ENCODE measurements around the gene C18orf54.

Gene C18orf54

DNA sequence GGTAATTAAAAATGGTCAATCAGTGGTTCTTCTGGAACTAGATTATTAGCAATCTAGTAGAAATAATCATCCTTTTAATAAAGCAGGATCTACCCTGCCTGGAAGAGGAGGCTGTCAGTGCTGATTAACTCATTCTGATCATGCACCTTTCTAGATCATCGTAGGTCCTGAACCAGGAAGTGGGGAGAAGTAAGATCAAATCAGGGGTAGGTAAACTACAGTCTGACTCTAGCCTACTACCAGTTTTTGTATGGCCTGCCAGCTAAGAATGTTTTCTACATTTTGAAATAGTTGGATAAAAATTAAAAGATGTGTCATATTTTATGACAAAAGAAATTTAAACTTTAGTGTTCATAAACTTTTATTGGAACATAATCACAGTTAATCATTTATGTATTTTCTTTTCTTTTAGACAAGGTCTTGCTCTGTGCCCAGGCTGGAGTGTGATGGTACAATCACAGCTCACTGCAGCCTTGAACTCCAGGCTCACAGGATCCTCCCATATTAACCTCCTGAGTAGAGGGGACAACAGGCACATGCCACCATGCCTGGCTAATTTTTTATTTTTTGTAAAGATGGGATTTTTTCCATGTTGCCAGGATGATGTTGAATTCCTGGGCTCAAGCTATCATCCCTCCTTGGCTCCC, 36.1 kb downstream of the C18orf54 start:
- no peak overlapping the region for H3K27ac ChIP-seq (ENCODE audit: low read depth, low read length)
- no peaks in the 10 kb centered on the region for H4K20me1 ChIP-seq (ENCODE audit: control insufficient read depth, insufficient read depth, low read depth, low read length)
- no peaks in the 10 kb centered on the region for H3F3A ChIP-seq (ENCODE audit: control insufficient read depth, insufficient read depth)
- TF ChIP-seq CTCF (IDR thresholded peaks at IDR 0.05; ENCODE audit: low read depth, low read length, poor library complexity, severe bottlenecking) (no peak), EZH2phosphoT487 (IDR thresholded peaks at IDR 0.05; ENCODE audit: borderline replicate concordance, low read length) (no peak)
- H3K9me3 ChIP-seq (ENCODE audit: control insufficient read depth, insufficient read depth, low read length): no peaks in the 10 kb centered on the region
- H3K4me3 ChIP-seq (ENCODE audit: low read length): no peak overlapping the region
- H3K4me1 ChIP-seq (ENCODE audit: control insufficient read depth, low read length): no peaks in the 10 kb centered on the region
- H3K36me3 ChIP-seq (ENCODE audit: control insufficient read depth, low read length): no peaks in the 10 kb centered on the region
- H3K9me2 ChIP-seq (replicated peaks; ENCODE audit: control insufficient read depth, low read length): no peaks in the 10 kb centered on the region
- no peak overlapping the region for H3K4me2 ChIP-seq (ENCODE audit: low read length)
- no peaks in the 10 kb centered on the region for H3K27me3 ChIP-seq (ENCODE audit: control insufficient read depth, low read length)
- H3K79me2 ChIP-seq (ENCODE audit: control insufficient read depth, low read length): no peaks in the 10 kb centered on the region

DNA sequence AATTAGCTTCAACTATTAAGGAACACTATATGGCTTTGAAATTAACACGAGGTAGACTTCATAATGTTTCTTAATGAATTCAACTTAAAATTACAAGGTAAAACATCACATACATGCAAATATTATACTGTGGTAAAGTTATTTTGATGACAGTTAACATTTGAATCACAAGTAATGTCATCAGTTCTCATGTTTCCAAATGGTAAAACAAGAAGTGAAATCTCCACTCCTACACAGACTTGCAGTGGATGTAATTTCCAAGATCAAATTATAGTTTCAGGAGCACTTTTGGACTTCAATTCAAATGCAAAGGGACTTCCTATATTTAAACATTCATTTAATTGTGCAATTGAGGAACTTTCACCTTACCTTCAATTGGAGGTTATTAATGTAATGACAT, 39.1 kb downstream of the C18orf54 start:
- Histone ChIP-seq H3K79me2 (ENCODE audit: control insufficient read depth, low read length) (no peaks in the 10 kb centered on the region), H3F3A (ENCODE audit: control insufficient read depth, insufficient read depth) (no peaks in the 10 kb centered on the region), H3K27me3 (ENCODE audit: control insufficient read depth, low read length) (no peaks in the 10 kb centered on the region), H4K20me1 (ENCODE audit: control insufficient read depth, insufficient read depth, low read depth, low read length) (no peaks in the 10 kb centered on the region), H3K9me2 (replicated peaks; ENCODE audit: control insufficient read depth, low read length) (no peaks in the 10 kb centered on the region), H3K9me3 (ENCODE audit: control insufficient read depth, insufficient read depth, low read length) (no peaks in the 10 kb centered on the region), H3K4me2 (ENCODE audit: low read length) (no peak overlapping the region), H3K4me1 (ENCODE audit: control insufficient read depth, low read length) (no peaks in the 10 kb centered on the region), H3K4me3 (ENCODE audit: low read length) (no peak overlapping the region), H3K27ac (ENCODE audit: low read depth, low read length) (no peak overlapping the region), H3K36me3 (ENCODE audit: control insufficient read depth, low read length) (no peaks in the 10 kb centered on the region)
- TF ChIP-seq CTCF (IDR thresholded peaks at IDR 0.05; ENCODE audit: low read depth, low read length, poor library complexity, severe bottlenecking) (no peak), EZH2phosphoT487 (IDR thresholded peaks at IDR 0.05; ENCODE audit: borderline replicate concordance, low read length) (no peak)

GRCh38 chr18:54405290-54405689, 47.6 kb downstream of the C18orf54 start:
- TF ChIP-seq CTCF (IDR thresholded peaks at IDR 0.05; ENCODE audit: low read depth, low read length, poor library complexity, severe bottlenecking): no peak
- no peak for TF ChIP-seq EZH2phosphoT487 (IDR thresholded peaks at IDR 0.05; ENCODE audit: borderline replicate concordance, low read length)
- Histone ChIP-seq H3K9me2 (replicated peaks; ENCODE audit: control insufficient read depth, low read length) (no peaks in the 10 kb centered on the region), H3F3A (ENCODE audit: control insufficient read depth, insufficient read depth) (no peaks in the 10 kb centered on the region), H3K9me3 (ENCODE audit: control insufficient read depth, insufficient read depth, low read length) (no peaks in the 10 kb centered on the region), H4K20me1 (ENCODE audit: control insufficient read depth, insufficient read depth, low read depth, low read length) (no peaks in the 10 kb centered on the region), H3K4me2 (ENCODE audit: low read length) (no peak overlapping the region), H3K4me3 (ENCODE audit: low read length) (no peak overlapping the region), H3K79me2 (ENCODE audit: control insufficient read depth, low read length) (no peaks in the 10 kb centered on the region), H3K27ac (ENCODE audit: low read depth, low read length) (no peak overlapping the region), H3K27me3 (ENCODE audit: control insufficient read depth, low read length) (0 out of 2 replicates have a peak, but pooled peaks cover 2% of the 10 kb centered on the region), H3K36me3 (ENCODE audit: control insufficient read depth, low read length) (no peaks in the 10 kb centered on the region), H3K4me1 (ENCODE audit: control insufficient read depth, low read length) (no peaks in the 10 kb centered on the region)
